Measurements from ENCODE around the gene PDXK.

Gene PDXK

GRCh38 chr21:43692949-43693348 lies 26.0 kb upstream of the PDXK start:
- Histone ChIP-seq H3K9ac (ENCODE audit: low read length) (no peak overlapping the region), H3K79me1 (replicated peaks; ENCODE audit: low read length, poor library complexity, severe bottlenecking) (peaks cover 13% of the 10 kb centered on the region), H2BK12ac (ENCODE audit: low read length in 2 of 2) (no peak overlapping the region), H3K27me3 (ENCODE audit: control insufficient read depth in 1 of 2, insufficient read depth in 1 of 2, low read length in 2 of 2) (no peaks in the 10 kb centered on the region), H3K4ac (ENCODE audit: low read depth in 1 of 2, low read length in 2 of 2) (no peak overlapping the region), H3K4me3 (ENCODE audit: insufficient read depth in 1 of 2, low read depth in 1 of 2, low read length in 2 of 2) (no peak overlapping the region), H2BK15ac (ENCODE audit: low read depth, poor library complexity, severe bottlenecking) (no peak overlapping the region), H3K9me3 (ENCODE audit: control insufficient read depth, low read length) (no peaks in the 10 kb centered on the region), H2AFZ (ENCODE audit: low read depth, low read length) (no peak overlapping the region), H3K14ac (ENCODE audit: low read length in 2 of 2) (no peak overlapping the region), H4K8ac (ENCODE audit: low read length) (no peak overlapping the region), H3K4me1 (ENCODE audit: control insufficient read depth, insufficient read depth, low read depth, low read length) (peaks cover 2% of the 10 kb centered on the region), H3K27ac (ENCODE audit: low read length, poor library complexity, severe bottlenecking) (no peak overlapping the region), H2BK5ac (ENCODE audit: low read depth, low read length, poor library complexity, severe bottlenecking) (no peak overlapping the region), H2AK5ac (ENCODE audit: low read length, severe bottlenecking) (no peak overlapping the region), H3K23ac (ENCODE audit: low read length in 2 of 2) (no peak overlapping the region), H3K4me2 (ENCODE audit: low read length, poor library complexity, severe bottlenecking) (no peak overlapping the region), H3K18ac (ENCODE audit: low read depth in 1 of 2, low read length in 2 of 2) (no peak overlapping the region), H3K36me3 (ENCODE audit: control insufficient read depth in 1 of 2, insufficient read depth in 2 of 2, low read depth in 1 of 2, low read length in 2 of 2) (peaks cover 68 to 83% of the 10 kb centered on the region in 2 experiments), H2BK120ac (ENCODE audit: low read depth, low read length) (no peak overlapping the region), H4K91ac (ENCODE audit: low read length) (no peak overlapping the region)
- DNase-seq = no peak
- WGBS = 95% methylated on average over 8 of the region's 8 CpGs

GRCh38 chr21:43693981-43694380 lies 24.9 kb upstream of the PDXK start:
- H2AK5ac ChIP-seq (ENCODE audit: low read length, severe bottlenecking) = no peak overlapping the region
- H3K27ac ChIP-seq (ENCODE audit: low read length, poor library complexity, severe bottlenecking) = no peak overlapping the region
- no peak overlapping the region for H2BK5ac ChIP-seq (ENCODE audit: low read depth, low read length, poor library complexity, severe bottlenecking)
- H3K79me1 ChIP-seq (replicated peaks; ENCODE audit: low read length, poor library complexity, severe bottlenecking) = peaks cover 10% of the 10 kb centered on the region
- no peak overlapping the region for H3K18ac ChIP-seq (ENCODE audit: low read depth in 1 of 2, low read length in 2 of 2)
- no peaks in the 10 kb centered on the region for H3K9me3 ChIP-seq (ENCODE audit: control insufficient read depth, low read length)
- H4K8ac ChIP-seq (ENCODE audit: low read length) = no peak overlapping the region
- peaks cover 59 to 73% of the 10 kb centered on the region in 2 experiments for H3K36me3 ChIP-seq (ENCODE audit: control insufficient read depth in 1 of 2, insufficient read depth in 2 of 2, low read depth in 1 of 2, low read length in 2 of 2)
- no peak overlapping the region for H3K23ac ChIP-seq (ENCODE audit: low read length in 2 of 2)
- H3K14ac ChIP-seq (ENCODE audit: low read length in 2 of 2) = no peak overlapping the region
- H3K27me3 ChIP-seq (ENCODE audit: control insufficient read depth in 1 of 2, insufficient read depth in 1 of 2, low read length in 2 of 2) = no peaks in the 10 kb centered on the region
- no peak overlapping the region for H2BK120ac ChIP-seq (ENCODE audit: low read depth, low read length)
- no peak overlapping the region for H3K4me3 ChIP-seq (ENCODE audit: insufficient read depth in 1 of 2, low read depth in 1 of 2, low read length in 2 of 2)
- H3K4me2 ChIP-seq (ENCODE audit: low read length, poor library complexity, severe bottlenecking) = no peak overlapping the region
- H2BK15ac ChIP-seq (ENCODE audit: low read depth, poor library complexity, severe bottlenecking) = no peak overlapping the region
- H3K9ac ChIP-seq (ENCODE audit: low read length) = no peak overlapping the region
- WGBS = 97% methylated on average over 23 of the region's 23 CpGs
- H3K4me1 ChIP-seq (ENCODE audit: control insufficient read depth, insufficient read depth, low read depth, low read length) = peaks cover 3% of the 10 kb centered on the region
- H2BK12ac ChIP-seq (ENCODE audit: low read length in 2 of 2) = no peak overlapping the region
- H4K91ac ChIP-seq (ENCODE audit: low read length) = no peak overlapping the region
- H3K4ac ChIP-seq (ENCODE audit: low read depth in 1 of 2, low read length in 2 of 2) = no peak overlapping the region
- H2AFZ ChIP-seq (ENCODE audit: low read depth, low read length) = no peak overlapping the region
- DNase-seq = no peak

- H2BK12ac ChIP-seq (ENCODE audit: low read length in 2 of 2) = no peak overlapping the region
- H3K9me3 ChIP-seq (ENCODE audit: control insufficient read depth, low read length) = no peaks in the 10 kb centered on the region
- no peak overlapping the region for H2AFZ ChIP-seq (ENCODE audit: low read depth, low read length)
- no peak overlapping the region for H2AK5ac ChIP-seq (ENCODE audit: low read length, severe bottlenecking)
- peaks cover 9% of the 10 kb centered on the region for H3K79me1 ChIP-seq (replicated peaks; ENCODE audit: low read length, poor library complexity, severe bottlenecking)
- no peak overlapping the region for H3K4me2 ChIP-seq (ENCODE audit: low read length, poor library complexity, severe bottlenecking)
- H3K4ac ChIP-seq (ENCODE audit: low read depth in 1 of 2, low read length in 2 of 2) = no peak overlapping the region
- H2BK15ac ChIP-seq (ENCODE audit: low read depth, poor library complexity, severe bottlenecking) = no peak overlapping the region
- H3K14ac ChIP-seq (ENCODE audit: low read length in 2 of 2) = no peak overlapping the region
- H3K27me3 ChIP-seq (ENCODE audit: control insufficient read depth in 1 of 2, insufficient read depth in 1 of 2, low read length in 2 of 2) = no peaks in the 10 kb centered on the region
- DNase-seq = no peak
- peaks cover 3% of the 10 kb centered on the region for H3K4me1 ChIP-seq (ENCODE audit: control insufficient read depth, insufficient read depth, low read depth, low read length)
- 95% methylated on average over 27 of the region's 27 CpGs for WGBS
- H3K23ac ChIP-seq (ENCODE audit: low read length in 2 of 2) = no peak overlapping the region
- H3K36me3 ChIP-seq (ENCODE audit: control insufficient read depth in 1 of 2, insufficient read depth in 2 of 2, low read depth in 1 of 2, low read length in 2 of 2) = peaks cover 53 to 67% of the 10 kb centered on the region in 2 experiments
- no peak overlapping the region for H3K4me3 ChIP-seq (ENCODE audit: insufficient read depth in 1 of 2, low read depth in 1 of 2, low read length in 2 of 2)
- no peak overlapping the region for H2BK120ac ChIP-seq (ENCODE audit: low read depth, low read length)
- H3K18ac ChIP-seq (ENCODE audit: low read depth in 1 of 2, low read length in 2 of 2) = no peak overlapping the region
- no peak overlapping the region for H3K27ac ChIP-seq (ENCODE audit: low read length, poor library complexity, severe bottlenecking)
- H4K91ac ChIP-seq (ENCODE audit: low read length) = no peak overlapping the region
- no peak overlapping the region for H4K8ac ChIP-seq (ENCODE audit: low read length)
- no peak overlapping the region for H3K9ac ChIP-seq (ENCODE audit: low read length)
- H2BK5ac ChIP-seq (ENCODE audit: low read depth, low read length, poor library complexity, severe bottlenecking) = no peak overlapping the region
These were observed 24.4 kb upstream of the PDXK start for GRCh38 chr21:43694437-43695079.

DNA sequence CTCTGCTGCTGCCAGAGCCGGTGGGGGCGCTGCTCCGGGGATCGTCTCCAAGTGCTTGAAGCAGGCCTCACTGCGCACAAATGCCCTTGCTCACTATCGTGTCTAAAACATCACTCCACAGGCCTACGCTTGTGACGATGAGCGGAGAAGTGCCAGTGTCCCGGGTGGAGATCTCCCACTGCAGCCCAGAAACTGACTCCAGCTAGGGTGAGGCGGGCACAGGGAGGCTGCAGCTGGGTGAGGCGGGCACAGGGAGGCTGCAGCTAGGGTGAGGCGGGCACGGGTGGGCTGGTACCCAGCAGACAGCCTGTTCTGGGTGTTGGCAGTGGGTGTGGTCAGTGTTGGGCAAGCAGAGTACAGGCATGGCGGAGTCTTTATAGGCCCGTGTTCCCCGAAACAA lies 22.7 kb upstream of the PDXK start:
- Histone ChIP-seq H3K9ac (ENCODE audit: low read length) (no peak overlapping the region), H3K18ac (ENCODE audit: low read depth in 1 of 2, low read length in 2 of 2) (no peak overlapping the region), H2BK12ac (ENCODE audit: low read length in 2 of 2) (no peak overlapping the region), H3K23ac (ENCODE audit: low read length in 2 of 2) (no peak overlapping the region), H2BK120ac (ENCODE audit: low read depth, low read length) (no peak overlapping the region), H3K27me3 (ENCODE audit: control insufficient read depth in 1 of 2, insufficient read depth in 1 of 2, low read length in 2 of 2) (no peaks in the 10 kb centered on the region), H3K9me3 (ENCODE audit: control insufficient read depth, low read length) (no peaks in the 10 kb centered on the region), H2AK5ac (ENCODE audit: low read length, severe bottlenecking) (no peak overlapping the region), H3K14ac (ENCODE audit: low read length in 2 of 2) (no peak overlapping the region), H3K4ac (ENCODE audit: low read depth in 1 of 2, low read length in 2 of 2) (no peak overlapping the region), H4K8ac (ENCODE audit: low read length) (no peak overlapping the region), H3K27ac (ENCODE audit: low read length, poor library complexity, severe bottlenecking) (no peak overlapping the region), H2BK15ac (ENCODE audit: low read depth, poor library complexity, severe bottlenecking) (no peak overlapping the region), H2AFZ (ENCODE audit: low read depth, low read length) (no peak overlapping the region), H3K79me1 (replicated peaks; ENCODE audit: low read length, poor library complexity, severe bottlenecking) (peaks cover 6% of the 10 kb centered on the region), H3K4me2 (ENCODE audit: low read length, poor library complexity, severe bottlenecking) (no peak overlapping the region), H3K4me1 (ENCODE audit: control insufficient read depth, insufficient read depth, low read depth, low read length) (peaks cover 3% of the 10 kb centered on the region), H4K91ac (ENCODE audit: low read length) (peak overlapping the region; percentile 84), H3K36me3 (ENCODE audit: control insufficient read depth in 1 of 2, insufficient read depth in 2 of 2, low read depth in 1 of 2, low read length in 2 of 2) (peaks cover 38 to 51% of the 10 kb centered on the region in 2 experiments), H3K4me3 (ENCODE audit: insufficient read depth in 1 of 2, low read depth in 1 of 2, low read length in 2 of 2) (peak overlapping the region in 1 of 2 experiments; percentile 24), H2BK5ac (ENCODE audit: low read depth, low read length, poor library complexity, severe bottlenecking) (no peak overlapping the region)
- 90% methylated on average over 13 of the region's 17 CpGs for WGBS
- DNase-seq = no peak
